ENCODE results near the gene OR10K1.

GRCh38 chr1:158458263-158458662, 3.4 kb upstream of the OR10K1 start:
- no peak for TF ChIP-seq CTCF (IDR thresholded peaks at IDR 0.05)
- no peak for TF ChIP-seq POLR2A (IDR thresholded peaks at IDR 0.05)
